OCI-LY3 (cell line): ENCODE results near the gene YPEL1.
A peak's percentile ranks its signal among the peaks of the same experiment; 100 is the strongest.

ENCODE experiments used
- H2AFZ ChIP-seq: fragments of 200-600, 300-600 bp; shearing (Covaris generic); 2 replicates; pipeline ENCODE4 v1.6.0; 2014; ENCODE audit warnings: antibody characterized with exemption, low read depth, low read length
- H3K27ac ChIP-seq: fragments of 200-600, 300-600 bp; sonication (generic); 2 replicates; pipeline ENCODE4 v1.5.1; 2014; ENCODE audit warnings: mild to moderate bottlenecking, low read length, moderate library complexity, mixed read lengths
- H3K27me3 ChIP-seq: fragments of 200-600, 300-600 bp; sonication (generic); 2 replicates; pipeline ENCODE4 v1.6.1; 2014; ENCODE audit warnings: low read depth, low read length, mixed read lengths
- H3K36me3 ChIP-seq: fragments of 200-600, 300-600 bp; sonication (generic); replicated peaks from 2 replicates; pipeline ENCODE3; 2014; ENCODE audit warnings: low read depth, low read length, mixed read lengths
- H3K4me1 ChIP-seq: fragments of 300-600, 200-600 bp; sonication (generic); 2 replicates; pipeline ENCODE4 v1.6.1; 2014; ENCODE audit warnings: low read length, mixed read lengths
- H3K4me2 ChIP-seq: fragments of 200-600, 300-600 bp; sonication (generic); 2 replicates; pipeline ENCODE4 v1.6.1; 2014; ENCODE audit warnings: low read length, mixed read lengths
- H3K4me3 ChIP-seq: fragments of 300-600, 200-600 bp; sonication (generic); 2 replicates; pipeline ENCODE4 v1.5.1; 2014; ENCODE audit warnings: antibody characterized with exemption, mild to moderate bottlenecking, low read length, moderate library complexity
- H3K79me2 ChIP-seq: fragments of 300-600, 200-600 bp; shearing (Covaris generic); 2 replicates; pipeline ENCODE4 v1.6.1; 2014; ENCODE audit warnings: mild to moderate bottlenecking, low read length, mixed read lengths
- H3K9ac ChIP-seq: fragments of 300-600, 200-600 bp; shearing (Covaris generic); 2 replicates; pipeline ENCODE4 v1.6.0; 2014; ENCODE audit warnings: mild to moderate bottlenecking, low read length, moderate library complexity
- H3K9me3 ChIP-seq: fragments of 200-600, 300-600 bp; shearing (Covaris generic); 2 replicates; pipeline ENCODE4 v1.6.1; 2014; ENCODE audit warnings: low read length, mixed read lengths; ENCODE audit not compliant: insufficient read depth
- H4K20me1 ChIP-seq: fragments of 200-600, 300-600 bp; sonication (generic); 2 replicates; pipeline ENCODE4 v1.6.1; 2016; ENCODE audit warnings: low read length, mixed read lengths; ENCODE audit not compliant: insufficient read depth
- EZH2phosphoT487 ChIP-seq: fragments of 200-600 bp; shearing (Covaris generic); IDR thresholded peaks from 2 replicates; pipeline ENCODE4 v1.6.1; 2018; ENCODE audit warnings: antibody characterized with exemption, mixed run types, low read depth
- TF ChIP-seq, protein P1 (sequence below): fragments of 200-600, 300-600 bp; sonication (generic); IDR thresholded peaks from 2 replicates; pipeline ENCODE4 v1.5.1; 2014; ENCODE audit warnings: antibody characterized with exemption, low read length, low read depth

The YPEL1 gene

DNA sequence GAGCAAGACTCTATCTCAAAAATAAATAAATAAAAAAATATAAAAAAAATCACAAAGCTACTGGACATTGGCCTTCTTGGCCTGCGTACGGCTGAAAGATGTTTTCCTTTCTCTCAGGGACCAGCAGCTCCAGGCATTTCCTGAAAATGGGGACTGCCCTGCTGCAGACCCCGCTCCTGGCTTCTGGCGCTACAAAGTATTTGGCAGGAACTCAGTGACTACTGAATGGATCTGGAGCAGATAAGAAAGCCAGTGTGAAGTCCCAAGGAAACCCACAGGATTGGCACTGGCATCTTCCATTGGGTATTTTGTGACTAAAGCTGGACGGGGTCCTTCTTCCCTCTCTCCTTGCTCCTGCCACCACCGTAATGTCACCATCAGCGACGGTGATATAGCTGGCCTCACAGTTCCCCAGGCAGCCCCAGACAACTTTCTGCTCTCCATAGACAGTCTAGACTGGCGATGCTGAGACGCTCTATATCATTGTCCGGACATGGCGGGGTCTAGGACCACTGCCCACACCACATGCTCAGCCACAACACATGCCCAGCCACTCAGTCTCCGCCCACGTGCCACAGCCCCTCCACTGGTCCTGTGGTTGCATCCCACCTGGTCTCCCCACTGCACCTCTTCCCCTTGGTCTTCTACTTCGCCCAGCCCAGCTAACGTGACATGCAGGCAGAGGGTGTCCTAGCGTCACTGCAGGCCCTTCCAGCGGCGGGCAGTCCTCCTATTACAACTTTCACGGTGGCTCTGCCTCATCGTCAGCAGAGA is 22.7 kb upstream of the YPEL1 start:
- Histone ChIP-seq H3K4me2 (no peak overlapping the region), H2AFZ (no peak overlapping the region), H3K79me2 (no peaks in the 10 kb centered on the region), H3K27me3 (no peaks in the 10 kb centered on the region), H3K4me3 (no peak overlapping the region), H3K9me3 (no peaks in the 10 kb centered on the region), H4K20me1 (peaks cover 46% of the 10 kb centered on the region), H3K4me1 (peaks cover 46% of the 10 kb centered on the region), H3K36me3 (peaks cover 73% of the 10 kb centered on the region), H3K9ac (no peak overlapping the region), H3K27ac (no peak overlapping the region)
- TF ChIP-seq, protein P1, sequence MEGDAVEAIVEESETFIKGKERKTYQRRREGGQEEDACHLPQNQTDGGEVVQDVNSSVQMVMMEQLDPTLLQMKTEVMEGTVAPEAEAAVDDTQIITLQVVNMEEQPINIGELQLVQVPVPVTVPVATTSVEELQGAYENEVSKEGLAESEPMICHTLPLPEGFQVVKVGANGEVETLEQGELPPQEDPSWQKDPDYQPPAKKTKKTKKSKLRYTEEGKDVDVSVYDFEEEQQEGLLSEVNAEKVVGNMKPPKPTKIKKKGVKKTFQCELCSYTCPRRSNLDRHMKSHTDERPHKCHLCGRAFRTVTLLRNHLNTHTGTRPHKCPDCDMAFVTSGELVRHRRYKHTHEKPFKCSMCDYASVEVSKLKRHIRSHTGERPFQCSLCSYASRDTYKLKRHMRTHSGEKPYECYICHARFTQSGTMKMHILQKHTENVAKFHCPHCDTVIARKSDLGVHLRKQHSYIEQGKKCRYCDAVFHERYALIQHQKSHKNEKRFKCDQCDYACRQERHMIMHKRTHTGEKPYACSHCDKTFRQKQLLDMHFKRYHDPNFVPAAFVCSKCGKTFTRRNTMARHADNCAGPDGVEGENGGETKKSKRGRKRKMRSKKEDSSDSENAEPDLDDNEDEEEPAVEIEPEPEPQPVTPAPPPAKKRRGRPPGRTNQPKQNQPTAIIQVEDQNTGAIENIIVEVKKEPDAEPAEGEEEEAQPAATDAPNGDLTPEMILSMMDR = no peak

DNA sequence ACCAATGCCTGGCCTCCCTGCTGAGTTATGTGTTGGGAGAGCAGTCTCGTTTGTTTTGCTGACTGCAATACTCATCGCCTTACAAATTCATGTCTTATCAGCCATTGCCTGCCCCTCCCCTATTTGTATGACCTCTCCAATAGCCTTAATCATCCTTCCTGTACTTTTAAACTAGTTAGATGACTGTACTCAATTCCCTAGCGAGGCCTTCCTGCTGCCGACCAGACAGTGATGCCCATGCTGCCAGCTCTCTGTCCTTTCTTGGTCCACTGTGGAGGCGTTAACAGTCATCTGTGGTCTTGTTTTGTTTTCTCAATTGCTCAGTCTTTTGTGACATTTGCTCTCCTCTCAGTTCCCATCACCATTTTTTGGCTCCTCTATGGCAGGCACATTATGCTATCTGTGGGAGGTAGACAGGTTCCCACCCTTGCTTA is 20.3 kb upstream of the YPEL1 start:
- no peaks in the 10 kb centered on the region for H3K27me3 ChIP-seq
- no peak overlapping the region for H3K27ac ChIP-seq
- no peak overlapping the region for H3K4me3 ChIP-seq
- H4K20me1 ChIP-seq = peaks cover 25% of the 10 kb centered on the region
- no peak overlapping the region for H3K4me2 ChIP-seq
- no peaks in the 10 kb centered on the region for H3K79me2 ChIP-seq
- no peak overlapping the region for H3K9ac ChIP-seq
- H2AFZ ChIP-seq = no peak overlapping the region
- peaks cover 57% of the 10 kb centered on the region for H3K36me3 ChIP-seq
- TF ChIP-seq, protein P1 = no peak
- no peak for TF ChIP-seq EZH2phosphoT487
- H3K9me3 ChIP-seq = no peaks in the 10 kb centered on the region
- H3K4me1 ChIP-seq = peaks cover 22% of the 10 kb centered on the region

DNA sequence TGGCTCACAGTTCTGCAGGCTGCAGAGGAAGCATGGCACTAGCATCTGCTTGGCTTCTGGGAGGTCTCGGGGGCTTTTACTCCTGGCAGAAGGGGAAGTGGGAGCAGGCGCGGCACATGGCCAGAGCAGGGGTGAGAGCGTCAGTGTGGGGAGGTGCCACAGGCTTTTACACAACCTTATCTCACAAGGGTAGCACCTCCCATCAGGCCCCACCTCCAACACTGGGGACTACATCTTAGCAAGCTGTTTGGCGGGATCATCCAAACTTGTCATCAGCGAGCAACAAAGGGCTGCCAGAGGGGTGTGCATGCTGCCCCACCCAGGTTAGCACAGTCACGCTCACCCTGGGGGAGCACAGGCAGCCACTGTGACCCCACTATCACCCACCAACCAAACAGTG is 18.9 kb upstream of the YPEL1 start:
- H3K27ac ChIP-seq = no peak overlapping the region
- peak overlapping the region; percentile 42; the same call in 1 of the 2 replicates for H3K4me2 ChIP-seq

DNA sequence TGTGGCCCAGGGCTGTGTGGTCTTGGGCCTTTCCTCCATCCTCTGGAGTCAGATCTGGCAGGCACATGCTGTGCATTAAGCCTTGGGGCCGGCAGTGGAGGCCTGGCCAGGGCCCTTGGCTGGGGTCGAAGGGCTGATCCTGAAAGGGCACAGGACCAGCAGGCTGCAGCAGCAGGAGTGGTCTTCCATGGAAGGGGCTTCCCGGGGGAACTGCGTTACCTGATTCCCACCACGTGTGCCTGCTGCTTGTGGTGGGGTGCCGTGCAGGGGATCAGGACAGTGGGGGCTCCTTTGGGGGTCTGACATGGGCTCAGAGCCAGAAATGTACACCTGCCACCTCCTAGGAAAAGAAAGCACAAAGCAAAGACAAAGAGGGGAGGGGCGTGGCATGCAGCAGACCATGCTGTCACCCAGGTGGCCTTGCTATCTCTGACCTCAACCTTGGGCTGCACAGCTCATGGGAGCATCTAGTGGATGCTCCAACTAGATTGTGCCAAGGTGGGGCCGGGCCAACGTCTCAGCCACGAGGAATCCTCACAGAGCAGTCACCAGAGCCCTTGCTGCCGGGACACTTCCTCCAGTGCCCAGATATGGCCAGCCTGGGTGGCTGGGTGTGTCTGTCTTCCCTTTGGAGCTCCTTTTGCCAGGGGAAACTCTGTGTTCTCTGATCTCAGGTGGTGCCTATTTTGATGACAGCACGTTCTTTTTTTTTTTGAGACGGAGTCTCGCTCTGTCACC is 17.9 kb upstream of the YPEL1 start:
- Histone ChIP-seq H3K79me2 (no peaks in the 10 kb centered on the region), H3K36me3 (peaks cover 36% of the 10 kb centered on the region), H3K9ac (no peak overlapping the region), H3K9me3 (no peaks in the 10 kb centered on the region), H3K4me3 (no peak overlapping the region), H3K27me3 (no peaks in the 10 kb centered on the region), H3K4me1 (peaks cover 18% of the 10 kb centered on the region), H3K4me2 (no peak overlapping the region), H4K20me1 (peaks cover 11% of the 10 kb centered on the region; the same call in 1 of the 2 replicates), H3K27ac (no peak overlapping the region), H2AFZ (no peak overlapping the region)
- TF ChIP-seq, protein P1 = no peak
- TF ChIP-seq EZH2phosphoT487 = no peak

More for the DNA sequence above, 18.9 kb upstream of the YPEL1 start:
- peaks cover 46% of the 10 kb centered on the region for H3K36me3 ChIP-seq
- H3K9me3 ChIP-seq = no peaks in the 10 kb centered on the region
- H3K4me3 ChIP-seq = no peak overlapping the region
- no peak overlapping the region for H2AFZ ChIP-seq
- peaks cover 18% of the 10 kb centered on the region for H4K20me1 ChIP-seq
- H3K79me2 ChIP-seq = no peaks in the 10 kb centered on the region
- peaks cover 18% of the 10 kb centered on the region for H3K4me1 ChIP-seq
- no peaks in the 10 kb centered on the region for H3K27me3 ChIP-seq
- TF ChIP-seq, protein P1 = no peak
- no peak for TF ChIP-seq EZH2phosphoT487
- no peak overlapping the region for H3K9ac ChIP-seq
